Progenitor cell of endocrine pancreas (in vitro differentiated cells): ENCODE measurements around the gene MRPL32. TPM values are rescaled to one million over a fixed set of nuclear protein-coding genes. Genes with fewer than 3 reads are reported as not detected.

Experiments used
- DNase-seq: peaks from one replicate; pipeline ENCODE4 v3.0.0; 2021; ENCODE audit warnings: low spot score; ENCODE audit not compliant: unreplicated experiment
- H3K27ac Mint-ChIP-seq: 2 replicates; pipeline ENCODE4 v1.8.0; 2021; ENCODE audit warnings: mild to moderate bottlenecking, moderate library complexity, mixed read lengths
- H3K27me3 Mint-ChIP-seq: 2 replicates; pipeline ENCODE4 v1.8.0; 2021; ENCODE audit warnings: mixed read lengths
- H3K36me3 Mint-ChIP-seq: 2 replicates; pipeline ENCODE4 v1.8.0; 2022; ENCODE audit warnings: mixed read lengths; ENCODE audit not compliant: insufficient read depth
- H3K4me1 Mint-ChIP-seq: 2 replicates; pipeline ENCODE4 v1.8.0; 2021; ENCODE audit warnings: low read depth, mixed read lengths
- H3K4me3 Mint-ChIP-seq: 2 replicates; pipeline ENCODE4 v1.8.0; 2021; ENCODE audit warnings: low read depth, mild to moderate bottlenecking, moderate library complexity, mixed read lengths
- H3K9me3 Mint-ChIP-seq: 2 replicates; pipeline ENCODE4 v1.8.0; 2021; ENCODE audit warnings: low read depth, mixed read lengths
- total RNA-seq: library from RNA; stranded (reverse); gene quantifications from 2 replicates; pipeline ENCODE4 v1.2.1, GENCODE V29; 2021
- TF ChIP-seq, protein P1 (sequence below): fragments of 200-600 bp; sonication (generic); IDR thresholded peaks from one replicate; pipeline ENCODE4 v1.5.0; 2021; ENCODE audit warnings: antibody characterized with exemption, mild to moderate bottlenecking; ENCODE audit not compliant: unreplicated experiment

MRPL32 gene
- total RNA-seq, 1 donor from 2014 or later = 49.9 TPM

DNA sequence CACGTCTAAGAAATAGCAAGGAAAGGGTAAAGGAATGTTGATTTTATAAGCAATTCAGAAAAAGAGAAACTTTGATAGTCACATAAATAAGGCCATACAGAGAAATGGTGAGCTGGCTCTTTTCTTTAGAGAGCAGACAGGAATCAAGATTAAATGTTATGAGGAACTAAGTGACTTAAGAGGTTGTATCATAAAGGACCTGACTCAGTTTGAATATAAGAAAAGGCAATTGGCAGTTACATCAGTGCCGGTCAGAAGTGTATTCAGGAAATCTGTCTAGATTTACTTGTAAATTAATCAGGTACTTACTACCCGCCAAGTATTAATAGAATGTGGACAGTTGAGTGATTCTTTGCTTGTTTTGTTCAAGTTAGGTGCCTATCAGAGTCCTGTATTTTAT, 2.1 kb downstream of the MRPL32 start:
- TF ChIP-seq, protein P1, sequence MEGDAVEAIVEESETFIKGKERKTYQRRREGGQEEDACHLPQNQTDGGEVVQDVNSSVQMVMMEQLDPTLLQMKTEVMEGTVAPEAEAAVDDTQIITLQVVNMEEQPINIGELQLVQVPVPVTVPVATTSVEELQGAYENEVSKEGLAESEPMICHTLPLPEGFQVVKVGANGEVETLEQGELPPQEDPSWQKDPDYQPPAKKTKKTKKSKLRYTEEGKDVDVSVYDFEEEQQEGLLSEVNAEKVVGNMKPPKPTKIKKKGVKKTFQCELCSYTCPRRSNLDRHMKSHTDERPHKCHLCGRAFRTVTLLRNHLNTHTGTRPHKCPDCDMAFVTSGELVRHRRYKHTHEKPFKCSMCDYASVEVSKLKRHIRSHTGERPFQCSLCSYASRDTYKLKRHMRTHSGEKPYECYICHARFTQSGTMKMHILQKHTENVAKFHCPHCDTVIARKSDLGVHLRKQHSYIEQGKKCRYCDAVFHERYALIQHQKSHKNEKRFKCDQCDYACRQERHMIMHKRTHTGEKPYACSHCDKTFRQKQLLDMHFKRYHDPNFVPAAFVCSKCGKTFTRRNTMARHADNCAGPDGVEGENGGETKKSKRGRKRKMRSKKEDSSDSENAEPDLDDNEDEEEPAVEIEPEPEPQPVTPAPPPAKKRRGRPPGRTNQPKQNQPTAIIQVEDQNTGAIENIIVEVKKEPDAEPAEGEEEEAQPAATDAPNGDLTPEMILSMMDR = no peak
- H3K4me1 Mint-ChIP-seq = peaks cover 29% of the 10 kb centered on the region
- H3K27ac Mint-ChIP-seq = no peak overlapping the region
- H3K4me3 Mint-ChIP-seq = peak overlapping the region; percentile 99
- peaks cover 10% of the 10 kb centered on the region for H3K36me3 Mint-ChIP-seq
- no peaks in the 10 kb centered on the region for H3K9me3 Mint-ChIP-seq
- no peak for DNase-seq
- H3K27me3 Mint-ChIP-seq = no peaks in the 10 kb centered on the region

DNA sequence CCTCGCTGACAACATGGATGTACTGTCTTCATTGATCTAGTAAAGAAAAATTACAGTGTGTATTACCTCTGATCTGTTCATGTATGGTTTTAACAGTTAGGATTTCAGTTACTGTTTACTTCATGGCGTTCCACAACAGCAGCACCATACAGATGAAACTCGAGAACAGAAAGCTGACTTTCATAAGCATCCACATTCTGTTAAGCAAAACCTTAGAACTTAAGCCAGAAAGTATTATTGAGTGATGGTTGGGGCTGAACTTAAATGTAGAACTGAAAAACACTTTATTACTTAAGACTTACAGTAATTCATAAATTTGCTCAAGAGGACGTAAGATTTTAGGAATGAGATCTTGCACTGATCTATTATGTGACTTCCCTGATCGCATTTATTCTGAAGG, 3.7 kb downstream of the MRPL32 start:
- peaks cover 18% of the 10 kb centered on the region for H3K4me1 Mint-ChIP-seq
- no peak overlapping the region for H3K4me3 Mint-ChIP-seq
- H3K27ac Mint-ChIP-seq = no peak overlapping the region
- H3K27me3 Mint-ChIP-seq = no peaks in the 10 kb centered on the region
- no peaks in the 10 kb centered on the region for H3K9me3 Mint-ChIP-seq
- DNase-seq = no peak
- H3K36me3 Mint-ChIP-seq = peaks cover 13% of the 10 kb centered on the region
- TF ChIP-seq, protein P1 = no peak

DNA sequence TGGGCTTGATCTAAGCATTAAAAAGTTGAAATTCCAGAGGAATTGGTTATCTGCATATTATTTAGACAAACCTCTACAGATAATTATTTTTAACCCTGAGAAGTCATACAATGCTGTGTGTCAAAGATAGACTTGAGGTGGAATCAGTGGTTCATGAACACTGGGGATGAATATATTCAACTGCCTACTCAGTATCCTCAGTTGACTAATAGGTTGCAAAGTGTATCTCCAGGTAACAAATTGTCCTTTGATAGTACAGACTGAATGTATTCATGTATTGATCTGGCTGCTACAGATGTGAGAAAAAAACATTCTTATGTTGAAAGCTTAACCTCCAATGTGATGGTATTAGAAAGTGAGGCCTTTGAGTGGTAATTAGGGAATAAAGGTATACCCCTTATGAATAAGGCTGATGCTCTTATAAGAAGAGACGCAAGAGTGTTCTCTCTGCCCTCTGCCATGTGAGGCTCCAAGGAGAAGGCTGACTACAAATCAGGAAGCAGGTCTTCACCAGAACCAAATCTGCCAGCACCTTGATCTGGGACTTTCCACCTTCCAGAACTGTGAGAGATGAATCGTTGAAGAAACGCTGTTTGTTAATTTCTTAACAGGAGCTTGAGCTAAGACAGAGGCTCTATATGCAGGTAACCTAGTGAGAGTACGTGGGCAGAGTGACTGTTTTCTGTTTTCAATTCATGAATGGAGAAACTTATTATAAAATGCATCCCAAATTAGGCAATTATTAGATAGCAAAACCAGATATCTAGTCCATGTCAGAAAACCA, 7.5 kb downstream of the MRPL32 start:
- Mint-ChIP-seq H3K4me3 (no peak overlapping the region), H3K27ac (no peak overlapping the region), H3K9me3 (no peaks in the 10 kb centered on the region), H3K27me3 (no peaks in the 10 kb centered on the region), H3K4me1 (no peaks in the 10 kb centered on the region), H3K36me3 (peaks cover 13% of the 10 kb centered on the region)
- no peak for DNase-seq
- TF ChIP-seq, protein P1 = no peak

DNA sequence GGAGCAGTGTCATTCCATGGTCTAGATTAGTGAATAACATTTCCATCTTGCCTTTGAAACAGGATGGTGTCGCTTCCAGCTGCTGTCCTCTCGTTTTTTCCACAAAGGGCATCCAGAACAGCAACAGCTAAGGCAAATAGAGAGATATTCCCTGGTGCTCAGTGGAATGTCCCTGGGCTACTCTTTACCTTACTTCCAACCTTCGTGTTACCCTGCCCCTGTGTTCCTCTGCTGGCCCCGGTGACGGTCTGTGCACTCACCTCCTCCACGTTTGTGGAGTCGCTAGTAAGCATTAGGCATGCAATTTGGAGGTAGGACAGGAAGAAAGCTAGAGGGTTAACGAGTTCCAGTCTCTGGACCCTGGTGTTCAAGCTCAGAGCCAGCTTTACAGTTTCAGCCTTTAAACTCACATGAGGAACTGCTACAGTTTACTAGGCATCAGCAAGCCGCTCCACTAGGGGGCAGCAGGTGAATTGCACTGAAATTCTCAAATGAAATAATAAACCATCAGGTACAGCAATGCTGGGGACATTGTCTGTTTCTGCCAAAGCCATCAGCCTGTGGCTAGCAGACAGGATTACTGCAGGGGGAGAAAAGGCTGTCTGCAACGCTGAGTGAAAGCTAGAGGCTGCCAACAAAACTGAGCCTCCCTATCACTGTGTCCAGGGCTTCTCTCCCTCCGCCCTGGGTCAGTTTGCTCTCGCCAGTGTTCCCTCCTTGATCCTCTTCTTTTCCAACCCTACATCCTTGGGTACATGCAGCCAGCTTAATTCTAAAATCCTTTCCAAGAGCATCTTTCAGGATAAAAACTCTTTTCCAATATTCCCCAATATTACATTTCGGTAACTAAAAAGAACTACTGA, 9.0 kb downstream of the MRPL32 start:
- Mint-ChIP-seq H3K36me3 (peaks cover 6% of the 10 kb centered on the region), H3K4me1 (no peaks in the 10 kb centered on the region), H3K4me3 (no peak overlapping the region), H3K27ac (no peak overlapping the region), H3K9me3 (no peaks in the 10 kb centered on the region), H3K27me3 (no peaks in the 10 kb centered on the region)
- TF ChIP-seq, protein P1 = peak; percentile 94
- peak; percentile 72 for DNase-seq

DNA sequence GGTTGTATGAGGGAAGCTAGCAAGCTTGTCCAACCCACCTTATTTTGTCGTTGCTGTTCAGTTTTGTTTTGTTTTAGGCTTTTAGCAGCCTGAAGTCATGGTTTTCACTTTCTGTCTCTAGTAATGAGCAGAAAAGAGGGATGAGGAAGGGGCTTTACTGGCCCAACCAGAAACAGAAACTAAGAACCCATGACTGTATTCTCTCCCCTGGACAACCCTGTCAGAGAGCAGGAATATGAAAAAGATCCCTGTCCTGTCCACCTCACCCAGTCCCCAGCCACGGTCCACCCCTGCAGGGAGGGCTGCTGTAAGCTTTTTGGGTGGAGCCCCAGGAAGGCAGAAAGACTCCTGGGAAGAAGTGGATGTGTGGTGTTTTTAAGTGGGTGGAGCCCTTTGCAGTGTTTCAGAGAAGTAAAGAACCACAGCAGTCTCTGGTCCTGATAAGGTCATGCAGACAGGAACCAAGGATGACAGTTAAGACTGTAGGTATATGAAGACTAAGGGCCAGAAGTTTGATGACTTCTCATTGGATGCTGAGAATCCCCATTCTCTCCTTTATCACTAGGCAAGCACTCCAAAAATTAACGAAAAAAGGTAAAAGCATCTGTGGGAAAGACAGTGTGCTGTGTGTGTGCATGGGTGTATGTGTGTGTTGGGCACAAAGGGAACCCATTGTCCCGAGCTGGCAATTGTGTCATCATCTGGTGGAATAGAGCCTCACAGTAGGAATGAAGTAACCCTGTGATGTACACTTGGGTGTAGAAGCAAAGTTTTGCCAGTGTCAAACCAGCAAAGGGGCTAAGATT, 13.8 kb downstream of the MRPL32 start:
- no peaks in the 10 kb centered on the region for H3K36me3 Mint-ChIP-seq
- H3K4me3 Mint-ChIP-seq = no peak overlapping the region
- DNase-seq = no peak
- no peaks in the 10 kb centered on the region for H3K27me3 Mint-ChIP-seq
- H3K9me3 Mint-ChIP-seq = peaks cover 3% of the 10 kb centered on the region
- H3K27ac Mint-ChIP-seq = no peak overlapping the region
- H3K4me1 Mint-ChIP-seq = no peaks in the 10 kb centered on the region
- TF ChIP-seq, protein P1 = no peak
